ENCODE results near the gene NR2F6.

Gene NR2F6

GRCh38 chr19:17282488-17283125 lies 36.9 kb upstream of the NR2F6 start (continued):
- TF ChIP-seq ZNF692 (tag by site-specific recombination; IDR thresholded peaks at IDR 0.05) (peak; percentile 64; the same call in 1 of the 2 replicates), ZNF670 (tag by site-specific recombination; IDR thresholded peaks at IDR 0.05; ENCODE audit: low read depth) (no peak), ZNF148 (tag by site-specific recombination; IDR thresholded peaks at IDR 0.05; ENCODE audit: borderline replicate concordance) (no peak), ATF2 (tag by site-specific recombination; IDR thresholded peaks at IDR 0.05; ENCODE audit: low read depth) (no peak), ZNF830 (tag by site-specific recombination; IDR thresholded peaks at IDR 0.05; ENCODE audit: low read depth) (no peak), ZNF211 (tag by site-specific recombination; IDR thresholded peaks at IDR 0.05; ENCODE audit: low read depth) (no peak), SP2 (tag by site-specific recombination; IDR thresholded peaks at IDR 0.05) (no peak), ZNF132 (tag by site-specific recombination; IDR thresholded peaks at IDR 0.05; ENCODE audit: borderline replicate concordance) (no peak), SP7 (tag by site-specific recombination; IDR thresholded peaks at IDR 0.05) (no peak; the same call in 1 of the 2 replicates), ZNF133 (tag by site-specific recombination; IDR thresholded peaks at IDR 0.05) (no peak), ZNF600 (tag by site-specific recombination; IDR thresholded peaks at IDR 0.05) (peak; percentile 89), ZBTB20 (tag by site-specific recombination; IDR thresholded peaks at IDR 0.05) (0 out of 2 replicates have a peak, but pooled peaks have one; percentile 12), ZNF394 (tag by site-specific recombination; IDR thresholded peaks at IDR 0.05; ENCODE audit: borderline replicate concordance) (peak; percentile 83; the same call in 1 of the 2 replicates), ZNF324 (tag by site-specific recombination; IDR thresholded peaks at IDR 0.05) (0 out of 2 replicates have a peak, but pooled peaks have one; percentile 51), TCF7L2 (IDR thresholded peaks at IDR 0.05; ENCODE audit: borderline replicate concordance, low read depth, low read length) (no peak), ZBTB10 (tag by site-specific recombination; IDR thresholded peaks at IDR 0.05) (0 out of 2 replicates have a peak, but pooled peaks have one; percentile 26), ZNF366 (tag by site-specific recombination; conservative IDR thresholded peaks at IDR 0.05) (peak; percentile 89), ZNF701 (tag by site-specific recombination; IDR thresholded peaks at IDR 0.05) (no peak), ZNF654 (tag by site-specific recombination; IDR thresholded peaks at IDR 0.05; ENCODE audit: low read depth) (peak; percentile 83), ZFP69B (tag by site-specific recombination; IDR thresholded peaks at IDR 0.05) (peak; percentile 38; the same call in 1 of the 2 replicates), GFI1B (tag by site-specific recombination; IDR thresholded peaks at IDR 0.05) (no peak), BCL11A (tag by site-specific recombination; IDR thresholded peaks at IDR 0.05; ENCODE audit: low read depth) (peak; percentile 65; the same call in 1 of the 2 replicates), SCRT2 (tag by site-specific recombination; IDR thresholded peaks at IDR 0.05) (no peak), ZBTB7A (tag by site-specific recombination; IDR thresholded peaks at IDR 0.05; ENCODE audit: low read depth) (no peak; the same call in 1 of the 2 replicates), CTCF (tag by site-specific recombination; IDR thresholded peaks at IDR 0.05) (peak; percentile 99), AEBP2 (tag by site-specific recombination; IDR thresholded peaks at IDR 0.05; ENCODE audit: borderline replicate concordance) (no peak), KLF8 (tag by site-specific recombination; IDR thresholded peaks at IDR 0.05) (no peak; the same call in 1 of the 2 replicates), ZNF169 (tag by site-specific recombination; IDR thresholded peaks at IDR 0.05) (no peak), ZNF548 (tag by site-specific recombination; IDR thresholded peaks at IDR 0.05) (no peak)

All from HEK293 (cell line).